NOMO-1 (cell line): ENCODE measurements around the gene PRDM11.

Experiments used
- DNase-seq, 2 experiments: peaks; one replicate each; lab custom pipeline; 2025; ENCODE audit not compliant: unreplicated experiment in 2 of 2; lab: John Stamatoyannopoulos, UW

PRDM11 gene

GRCh38 chr11:45141171-45141570, 5.3 kb upstream of the PRDM11 start:
- DNase-seq, result no peak

- DNase-seq, result no peak
These were observed 4.8 kb upstream of the PRDM11 start for GRCh38 chr11:45141631-45142030.

- DNase-seq, result no peak
These were observed 4.0 kb upstream of the PRDM11 start for GRCh38 chr11:45142241-45143055.

GRCh38 chr11:45143494-45143893, 2.9 kb upstream of the PRDM11 start:
- no peak for DNase-seq

GRCh38 chr11:45144126-45145082, 2.0 kb upstream of the PRDM11 start:
- DNase-seq, result no peak

- no peak for DNase-seq
These were observed 1.4 kb upstream of the PRDM11 start for GRCh38 chr11:45145083-45145378.

GRCh38 chr11:45145379-45146071, 914 bp upstream of the PRDM11 start:
- no peak for DNase-seq

- DNase-seq, result peak; percentile 92 to 93
These were observed 734 bp downstream of the PRDM11 start for GRCh38 chr11:45147017-45147728.

GRCh38 chr11:45147891-45148675, 1.6 kb downstream of the PRDM11 start:
- DNase-seq, result no peak

GRCh38 chr11:45149483-45150056, 3.1 kb downstream of the PRDM11 start:
- no peak for DNase-seq

- no peak for DNase-seq
These were observed 3.9 kb downstream of the PRDM11 start for GRCh38 chr11:45150301-45150700.

GRCh38 chr11:45150943-45151342, 4.5 kb downstream of the PRDM11 start:
- DNase-seq, result no peak

GRCh38 chr11:45151362-45151982, 5.0 kb downstream of the PRDM11 start:
- DNase-seq, result no peak

- no peak for DNase-seq
These were observed 6.5 kb downstream of the PRDM11 start for GRCh38 chr11:45152740-45153595.

GRCh38 chr11:45154276-45154675, 7.8 kb downstream of the PRDM11 start:
- DNase-seq, result no peak

- DNase-seq, result no peak
These were observed 8.7 kb downstream of the PRDM11 start for GRCh38 chr11:45155058-45155551.

- no peak for DNase-seq
These were observed 9.3 kb downstream of the PRDM11 start for GRCh38 chr11:45155627-45156180.

- no peak for DNase-seq
These were observed 9.8 kb downstream of the PRDM11 start for GRCh38 chr11:45156201-45156600.
